SK-N-MC (cell line): ENCODE measurements around the gene AKT3.

Experiments used
- EZH2 ChIP-seq: fragments of 200-600 bp; sonication (generic); IDR thresholded peaks from one replicate; pipeline ENCODE4 v1.6.1; 2017; ENCODE audit warnings: antibody characterized with exemption
- POLR2AphosphoS5 ChIP-seq: IDR thresholded peaks from 2 replicates; pipeline ENCODE4 v1.6.1; 2012; ENCODE audit warnings: mild to moderate bottlenecking, low read depth, low read length, borderline replicate concordance

- no peak for TF ChIP-seq POLR2AphosphoS5
- no peak for TF ChIP-seq EZH2
These were observed 326.3 kb downstream of the AKT3 start for GRCh38 chr1:243523766-243524165.
